ENCODE results near the gene UST.

- TF ChIP-seq POLR2AphosphoS5 (IDR thresholded peaks at IDR 0.05) (no peak), EZH2 (IDR thresholded peaks at IDR 0.05; ENCODE audit: borderline replicate concordance, insufficient read depth, low read length, poor library complexity, severe bottlenecking) (no peak), CTCF (IDR thresholded peaks at IDR 0.05; ENCODE audit: poor library complexity, severe bottlenecking) (no peak), MXI1 (conservative IDR thresholded peaks at IDR 0.05; ENCODE audit: poor library complexity, severe bottlenecking) (no peak), EP300 (conservative IDR thresholded peaks at IDR 0.05; ENCODE audit: poor library complexity, severe bottlenecking) (no peak), SMC3 (conservative IDR thresholded peaks at IDR 0.05; ENCODE audit: poor library complexity) (no peak)
Measured at GRCh38 chr6:149075616-149076354, 329.0 kb downstream of the UST start.
